ENCODE data around the gene FANCC. TPM values are rescaled to one million over a fixed set of nuclear protein-coding genes. Genes with fewer than 3 reads are reported as not detected.

Gene FANCC
- total and polyA plus RNA-seq, 10 donors, result 0.89 to 9.7 (median 6.6) TPM

DNA sequence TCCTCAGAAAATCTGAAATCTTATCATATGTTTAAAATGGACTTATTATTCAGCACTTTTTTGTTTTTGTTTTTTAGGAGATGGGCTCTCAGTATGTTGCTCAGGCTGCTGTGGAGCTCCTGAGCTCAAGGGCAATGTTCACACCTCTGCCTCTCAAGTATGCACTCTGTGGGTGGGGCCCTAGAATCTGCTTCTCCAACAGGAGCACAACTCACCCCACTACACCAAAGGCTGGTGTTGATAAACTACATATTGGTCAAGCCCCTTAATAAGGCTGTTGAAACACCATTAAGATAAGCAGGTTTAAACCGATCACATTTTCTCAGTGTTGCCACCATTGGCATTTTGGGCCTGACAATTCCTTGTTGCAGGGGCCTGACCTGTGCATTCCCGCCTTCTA is 131.6 kb downstream of the FANCC start:
- WGBS, 5 donors, result 93 to 98% (median 97%) methylated on average over 2 of the region's 2 CpGs
- no peaks in the 10 kb centered on the region for H3K27me3 ChIP-seq (replicated peaks in 1 of 7)
- no peaks in the 10 kb centered on the region for H3K9me3 ChIP-seq
- TF ChIP-seq POLR2AphosphoS5 (IDR thresholded peaks at IDR 0.05), result no peak
- TF ChIP-seq CTCF (IDR thresholded peaks at IDR 0.05 in 8 of 11, conservative IDR thresholded peaks at IDR 0.05 in 3 of 11), result no peak
- TF ChIP-seq POLR2A (IDR thresholded peaks at IDR 0.05), result no peak
- H3K36me3 ChIP-seq, result no peaks in the 10 kb centered on the region
- intact Hi-C loops (cut with DNase I; ENCODE audit: low total_unique reads), result no loop called here
- no peak overlapping the region for H3K27ac ChIP-seq
- peaks cover 3 to 24% (median 17%) of the 10 kb centered on the region in 6 donors for H3K4me1 ChIP-seq
- H3K4me3 ChIP-seq, result no peak overlapping the region
- no peak for DNase-seq

- no peaks in the 10 kb centered on the region for H3K27me3 ChIP-seq (replicated peaks in 1 of 7)
- no peaks in the 10 kb centered on the region for H3K36me3 ChIP-seq
- intact Hi-C loops (cut with DNase I; ENCODE audit: low total_unique reads), result no loop called here
- H3K27ac ChIP-seq, result no peak overlapping the region
- 89 to 93% (median 92%) methylated on average over 11 of the region's 11 CpGs for WGBS, 5 donors
- no peak for DNase-seq
- TF ChIP-seq POLR2A (IDR thresholded peaks at IDR 0.05) (no peak), CTCF (IDR thresholded peaks at IDR 0.05 in 8 of 11, conservative IDR thresholded peaks at IDR 0.05 in 3 of 11) (no peak), POLR2AphosphoS5 (IDR thresholded peaks at IDR 0.05) (no peak)
- no peak overlapping the region for H3K4me3 ChIP-seq
- H3K9me3 ChIP-seq, result no peaks in the 10 kb centered on the region
- H3K4me1 ChIP-seq, result peaks cover 0 to 2% (median 0%) of the 10 kb centered on the region in 6 donors
Observed at GRCh38 chr9:95182854-95183563, 134.5 kb downstream of the FANCC start.

DNA sequence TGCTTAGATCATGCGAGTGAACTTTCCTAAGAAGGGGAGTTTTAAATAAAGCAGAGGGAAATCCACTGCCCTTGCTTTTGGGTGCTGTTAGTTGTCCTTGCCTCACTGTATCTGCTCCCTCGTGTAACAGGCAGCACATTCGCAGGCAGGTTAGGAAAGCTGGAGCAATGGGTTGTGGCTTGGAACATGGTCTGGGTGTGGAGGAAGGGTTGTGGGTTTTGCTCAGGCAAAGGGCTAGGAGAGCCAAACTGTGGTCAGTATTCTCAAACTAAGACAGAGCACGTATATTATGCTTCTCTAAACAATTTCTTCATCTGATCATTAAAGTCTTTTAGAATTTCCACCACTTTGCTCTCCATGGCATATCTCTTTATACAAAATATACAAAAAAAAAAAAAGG is 135.7 kb downstream of the FANCC start:
- Histone ChIP-seq H3K4me3 (no peak overlapping the region), H3K36me3 (no peaks in the 10 kb centered on the region), H3K27me3 (replicated peaks in 1 of 7) (no peaks in the 10 kb centered on the region), H3K9me3 (no peaks in the 10 kb centered on the region), H3K4me1 (no peaks in the 10 kb centered on the region), H3K27ac (no peak overlapping the region)
- TF ChIP-seq CTCF (IDR thresholded peaks at IDR 0.05 in 8 of 11, conservative IDR thresholded peaks at IDR 0.05 in 3 of 11) (no peak), POLR2AphosphoS5 (IDR thresholded peaks at IDR 0.05) (no peak), POLR2A (IDR thresholded peaks at IDR 0.05) (no peak)
- no peak for DNase-seq
- intact Hi-C loops (cut with DNase I; ENCODE audit: low total_unique reads), result no loop called here
- 85 to 95% (median 90%) methylated on average over 4 of the region's 4 CpGs for WGBS, 5 donors

- H3K4me1 ChIP-seq, result no peaks in the 10 kb centered on the region
- TF ChIP-seq CTCF (IDR thresholded peaks at IDR 0.05 in 8 of 11, conservative IDR thresholded peaks at IDR 0.05 in 3 of 11) (peak in 8 of 11 experiments; percentile 17 to 62 (median 52)), POLR2A (IDR thresholded peaks at IDR 0.05) (no peak), POLR2AphosphoS5 (IDR thresholded peaks at IDR 0.05) (no peak)
- H3K27me3 ChIP-seq (replicated peaks in 1 of 7), result no peaks in the 10 kb centered on the region
- intact Hi-C loops (cut with DNase I; ENCODE audit: low total_unique reads), result no loop called here
- no peak overlapping the region for H3K4me3 ChIP-seq
- WGBS, 5 donors, result 62 to 77% (median 72%) methylated on average over 3 of the region's 3 CpGs
- H3K9me3 ChIP-seq, result no peaks in the 10 kb centered on the region
- no peaks in the 10 kb centered on the region for H3K36me3 ChIP-seq
- no peak for DNase-seq
- no peak overlapping the region for H3K27ac ChIP-seq
Observed at GRCh38 chr9:95181226-95181818, 136.2 kb downstream of the FANCC start.

All from spleen (tissue), 11 donors.